Measurements from ENCODE around the gene DCXR.

GRCh38 chr17:82013341-82013740 lies 24.2 kb downstream of the DCXR start:
- TF ChIP-seq CTCF (conservative IDR thresholded peaks at IDR 0.05; ENCODE audit: low read depth in 2 of 2) (no peak), EZH2 (IDR thresholded peaks at IDR 0.05; ENCODE audit: low read depth, unreplicated experiment) (no peak), EZH2phosphoT487 (IDR thresholded peaks at IDR 0.05; ENCODE audit: unreplicated experiment) (no peak), POLR2AphosphoS5 (IDR thresholded peaks at IDR 0.05; ENCODE audit: low read depth) (no peak), ETS1 (IDR thresholded peaks at IDR 0.05) (no peak), CREB1 (CRISPR knock-in tag; IDR thresholded peaks at IDR 0.05; ENCODE audit: low read depth) (no peak), JUNB (IDR thresholded peaks at IDR 0.05; ENCODE audit: unreplicated experiment) (no peak), ZNF114 (CRISPR knock-in tag; IDR thresholded peaks at IDR 0.05) (no peak)

Data from GM23338 (cell line).